ENCODE data around the gene MVD.

GRCh38 chr16:88630433-88630832 is 32.5 kb downstream of the MVD start:
- TF ChIP-seq CTCF (CRISPR knock-in tag; IDR thresholded peaks at IDR 0.05) = no peak
- TF ChIP-seq, protein P1, sequence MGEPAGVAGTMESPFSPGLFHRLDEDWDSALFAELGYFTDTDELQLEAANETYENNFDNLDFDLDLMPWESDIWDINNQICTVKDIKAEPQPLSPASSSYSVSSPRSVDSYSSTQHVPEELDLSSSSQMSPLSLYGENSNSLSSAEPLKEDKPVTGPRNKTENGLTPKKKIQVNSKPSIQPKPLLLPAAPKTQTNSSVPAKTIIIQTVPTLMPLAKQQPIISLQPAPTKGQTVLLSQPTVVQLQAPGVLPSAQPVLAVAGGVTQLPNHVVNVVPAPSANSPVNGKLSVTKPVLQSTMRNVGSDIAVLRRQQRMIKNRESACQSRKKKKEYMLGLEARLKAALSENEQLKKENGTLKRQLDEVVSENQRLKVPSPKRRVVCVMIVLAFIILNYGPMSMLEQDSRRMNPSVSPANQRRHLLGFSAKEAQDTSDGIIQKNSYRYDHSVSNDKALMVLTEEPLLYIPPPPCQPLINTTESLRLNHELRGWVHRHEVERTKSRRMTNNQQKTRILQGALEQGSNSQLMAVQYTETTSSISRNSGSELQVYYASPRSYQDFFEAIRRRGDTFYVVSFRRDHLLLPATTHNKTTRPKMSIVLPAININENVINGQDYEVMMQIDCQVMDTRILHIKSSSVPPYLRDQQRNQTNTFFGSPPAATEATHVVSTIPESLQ (CRISPR knock-in tag; conservative IDR thresholded peaks at IDR 0.05) = no peak
- no peak for TF ChIP-seq ZMYM3 (CRISPR knock-in tag; IDR thresholded peaks at IDR 0.05)
- TF ChIP-seq IKZF5 (CRISPR knock-in tag; IDR thresholded peaks at IDR 0.05) = no peak
- TF ChIP-seq ZFYVE20 (CRISPR knock-in tag; IDR thresholded peaks at IDR 0.05; ENCODE audit: borderline replicate concordance, low read depth) = no peak
- no peak for TF ChIP-seq HMG20B (CRISPR knock-in tag; conservative IDR thresholded peaks at IDR 0.05)
- no peak for TF ChIP-seq CEBPB (IDR thresholded peaks at IDR 0.05; ENCODE audit: borderline replicate concordance, low read depth, low read length)

Measured in HepG2 (cell line).